ENCODE data around the gene IGLL5.

DNA sequence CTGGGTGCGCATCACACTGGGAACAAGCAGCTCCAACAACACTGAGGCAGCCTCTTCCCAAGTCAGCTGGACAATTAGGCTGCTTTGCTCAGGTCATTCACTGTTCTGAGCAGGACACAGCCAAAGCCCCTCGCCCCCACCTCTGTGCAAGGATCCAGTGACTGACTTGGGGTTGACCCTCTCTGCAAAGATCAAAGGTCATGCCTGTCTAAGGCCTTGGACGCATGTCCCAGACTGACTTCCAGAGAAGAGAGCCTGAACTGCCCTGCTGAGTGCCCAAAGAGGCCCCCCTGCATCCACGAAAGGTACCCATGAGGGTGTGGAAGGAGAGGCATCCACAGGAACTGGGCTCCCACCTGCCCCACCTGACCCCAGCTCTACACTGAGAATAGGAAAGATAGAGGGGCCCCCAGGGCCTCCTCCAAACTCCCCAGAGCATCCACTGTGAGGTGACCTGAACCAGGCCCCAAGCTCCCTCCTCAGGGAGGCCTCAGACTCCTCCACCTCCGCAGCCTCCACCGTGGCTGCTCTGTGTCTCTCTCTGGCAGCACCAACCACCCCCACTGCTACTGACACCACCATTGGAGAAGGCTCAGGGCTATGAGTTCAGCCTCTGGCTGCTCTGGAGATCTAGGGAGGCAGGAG, 53.5 kb downstream of the IGLL5 start:
- TF ChIP-seq, protein P1, sequence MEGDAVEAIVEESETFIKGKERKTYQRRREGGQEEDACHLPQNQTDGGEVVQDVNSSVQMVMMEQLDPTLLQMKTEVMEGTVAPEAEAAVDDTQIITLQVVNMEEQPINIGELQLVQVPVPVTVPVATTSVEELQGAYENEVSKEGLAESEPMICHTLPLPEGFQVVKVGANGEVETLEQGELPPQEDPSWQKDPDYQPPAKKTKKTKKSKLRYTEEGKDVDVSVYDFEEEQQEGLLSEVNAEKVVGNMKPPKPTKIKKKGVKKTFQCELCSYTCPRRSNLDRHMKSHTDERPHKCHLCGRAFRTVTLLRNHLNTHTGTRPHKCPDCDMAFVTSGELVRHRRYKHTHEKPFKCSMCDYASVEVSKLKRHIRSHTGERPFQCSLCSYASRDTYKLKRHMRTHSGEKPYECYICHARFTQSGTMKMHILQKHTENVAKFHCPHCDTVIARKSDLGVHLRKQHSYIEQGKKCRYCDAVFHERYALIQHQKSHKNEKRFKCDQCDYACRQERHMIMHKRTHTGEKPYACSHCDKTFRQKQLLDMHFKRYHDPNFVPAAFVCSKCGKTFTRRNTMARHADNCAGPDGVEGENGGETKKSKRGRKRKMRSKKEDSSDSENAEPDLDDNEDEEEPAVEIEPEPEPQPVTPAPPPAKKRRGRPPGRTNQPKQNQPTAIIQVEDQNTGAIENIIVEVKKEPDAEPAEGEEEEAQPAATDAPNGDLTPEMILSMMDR (IDR thresholded peaks at IDR 0.05; ENCODE audit: insufficient read depth, low read depth, low read length), result no peak
- no peak for TF ChIP-seq EZH2 (IDR thresholded peaks at IDR 0.05; ENCODE audit: insufficient read depth, low read length)
